ENCODE data around the gene ZNF628. TPM values are rescaled to one million over a fixed set of nuclear protein-coding genes. Genes with fewer than 3 reads are reported as not detected.

Gene ZNF628
- total and polyA plus RNA-seq, 2 of the 8 experiments (the other 6 are each of a cell fraction or from before 2014, with no cell fraction given) = 1.7 to 10.8 TPM

- peak within 1 kb of the TSS; percentile 81 for H4K91ac ChIP-seq (replicated peaks; ENCODE audit: insufficient read length, low read length)
- no peak within 1 kb of the TSS for H3K14ac ChIP-seq (ENCODE audit: insufficient read length)
- H3K23ac ChIP-seq (ENCODE audit: insufficient read length) = no peak within 1 kb of the TSS
- peaks cover 4% of the 10 kb centered on the region; the same call in 1 of the 2 replicates for H3K79me1 ChIP-seq (ENCODE audit: low read depth, low read length)
- H4K5ac ChIP-seq (ENCODE audit: insufficient read length, low read depth, low read length) = peak within 1 kb of the TSS; percentile 70
- peaks cover 0 to 50% (median 36%) of the 10 kb centered on the region in 4 experiments; a peak in 6 of 7 replicates for H3K4me1 ChIP-seq (replicated peaks in 1 of 4; ENCODE audit: control insufficient read depth in 3 of 4, insufficient read depth in 4 of 4, low read length in 3 of 4)
- FAIRE-seq = no peak
- peaks cover 0 to 10% (median 0%) of the 10 kb centered on the region in 4 experiments; a peak in 2 of 8 replicates for H3K36me3 ChIP-seq (ENCODE audit: control insufficient read depth in 2 of 4, insufficient read depth in 4 of 4, low read length in 3 of 4)
- 1% methylated on average over 50 of the region's 78 CpGs; no CpG with 5 or more reads in 1 of the 2 experiments for WGBS, 2 experiments (ENCODE audit: extremely low coverage in 1 of 2, insufficient coverage in 1 of 2, insufficient read length in 1 of 2, insufficient replicate concordance in 2 of 2, low coverage in 1 of 2, low lambda C conversion rate in 2 of 2, missing lambda C conversion rate in 1 of 2)
- H3K18ac ChIP-seq (ENCODE audit: extremely low read depth, low read length) = peak within 1 kb of the TSS; percentile 60
- no peak within 1 kb of the TSS for H2BK120ac ChIP-seq (replicated peaks; ENCODE audit: low read depth, low read length)
- H3K27me3 ChIP-seq (replicated peaks in 1 of 4; ENCODE audit: control insufficient read depth in 3 of 4, extremely low read depth in 1 of 4, insufficient read depth in 3 of 4, low read length in 3 of 4) = no peaks in the 10 kb centered on the region
- peak within 1 kb of the TSS; percentile 82 for H3K56ac ChIP-seq (replicated peaks; ENCODE audit: insufficient read length, low read depth, low read length)
- H3K9ac ChIP-seq (replicated peaks in 1 of 4; ENCODE audit: extremely low read depth in 1 of 4, low read depth in 3 of 4, low read length in 3 of 4) = peak within 1 kb of the TSS in 3 of 4 experiments; percentile 53 to 60 (median 56); a peak in 6 of 7 replicates
- H2AFZ ChIP-seq (ENCODE audit: low read length) = no peak within 1 kb of the TSS
- DNase-seq (ENCODE audit: low read depth in 1 of 2, low spot score in 2 of 2) = peak; percentile 68 to 97
- ChIA-PET POLR2A (ENCODE audit: partially characterized antibody) (interaction anchor here (0.6 to 6.8 kb wide), 17 partner anchors 8 to 667 kb away, joined by 3 to 50 read pairs (median 6); partner anchors contain the start of genes FIZ1, ZNF628 and ZNF865), CTCF (ENCODE audit: partially characterized antibody) (interaction anchor here (1.0 to 3.9 kb wide), 8 partner anchors 12 to 183 kb away, joined by 3 to 28 read pairs (median 4); partner anchors contain the start of gene ZNF865)
- H2AK5ac ChIP-seq (ENCODE audit: low read depth, low read length) = no peak within 1 kb of the TSS
- peak within 1 kb of the TSS; percentile 46 to 88 (median 76) for H3K4me3 ChIP-seq (ENCODE audit: extremely low read depth in 1 of 4, insufficient read depth in 2 of 4, low read depth in 3 of 4, low read length in 4 of 4)
- H2BK20ac ChIP-seq (ENCODE audit: low read length) = no peak within 1 kb of the TSS
- peak within 1 kb of the TSS; percentile 87; the same call in 1 of the 2 replicates for H4K8ac ChIP-seq (ENCODE audit: extremely low read depth, insufficient read depth, low read length)
- peak within 1 kb of the TSS; percentile 88; the same call in 1 of the 2 replicates for H2BK15ac ChIP-seq (ENCODE audit: low read length)
- peaks cover 11% of the 10 kb centered on the region for H3K23me2 ChIP-seq (ENCODE audit: low read depth, low read length)
- H2BK12ac ChIP-seq (ENCODE audit: low read depth, low read length) = peak within 1 kb of the TSS; percentile 39; the same call in 1 of the 2 replicates
- peak within 1 kb of the TSS; percentile 87; the same call in 1 of the 2 replicates for H2BK5ac ChIP-seq (ENCODE audit: low read depth, low read length)
- peak within 1 kb of the TSS; percentile 68 to 89 for H3K4me2 ChIP-seq (ENCODE audit: insufficient read depth in 1 of 2, low read depth in 2 of 2, low read length in 2 of 2)
- H3K79me2 ChIP-seq (ENCODE audit: control insufficient read depth in 1 of 2, insufficient read depth in 2 of 2, low read length in 2 of 2) = peaks cover 0 to 5% of the 10 kb centered on the region in 2 experiments; a peak in 1 of 4 replicates
- H3K4ac ChIP-seq (replicated peaks; ENCODE audit: insufficient read length, low read depth, low read length) = peak within 1 kb of the TSS; percentile 78
- no peaks in the 10 kb centered on the region for H3K9me3 ChIP-seq (ENCODE audit: insufficient read depth in 2 of 2, low read depth in 1 of 2, low read length in 1 of 2)
- peaks cover 0 to 6% of the 10 kb centered on the region in 2 experiments for H4K20me1 ChIP-seq (replicated peaks in 1 of 2; ENCODE audit: control insufficient read depth in 1 of 2, insufficient read depth in 2 of 2, low read length in 2 of 2)
- H3K27ac ChIP-seq (ENCODE audit: low read depth, low read length) = peak within 1 kb of the TSS; percentile 69; the same call in 1 of the 2 replicates
- TF ChIP-seq SP4 (IDR thresholded peaks at IDR 0.05; ENCODE audit: low read length) = no peak
- TF ChIP-seq CEBPB (IDR thresholded peaks at IDR 0.05; ENCODE audit: low read depth, low read length) = 0 out of 2 replicates have a peak, but pooled peaks have one; percentile 22
- no peak for TF ChIP-seq CBX8 (IDR thresholded peaks at IDR 0.05; ENCODE audit: borderline replicate concordance, low read depth, low read length)
- TF ChIP-seq MAX (IDR thresholded peaks at IDR 0.05) = no peak; the same call in 1 of the 2 replicates
- peak; percentile 33 for TF ChIP-seq TBP (IDR thresholded peaks at IDR 0.05; ENCODE audit: low read depth, low read length)
- TF ChIP-seq TAF1 (IDR thresholded peaks at IDR 0.05; ENCODE audit: low read depth, low read length) = peak; percentile 70
- TF ChIP-seq EP300 (IDR thresholded peaks at IDR 0.05; ENCODE audit: borderline replicate concordance in 1 of 2, low read depth in 2 of 2, low read length in 2 of 2) = peak in 1 of 2 experiments; percentile 50; a peak in 1 of 3 replicates
- TF ChIP-seq KDM4A (IDR thresholded peaks at IDR 0.05; ENCODE audit: low read depth, low read length, severe bottlenecking) = peak; percentile 42
- TF ChIP-seq EGR1 (IDR thresholded peaks at IDR 0.05; ENCODE audit: borderline replicate concordance, low read depth, low read length) = peak; percentile 17; the same call in 1 of the 2 replicates
- no peak for TF ChIP-seq GTF2F1 (IDR thresholded peaks at IDR 0.05; ENCODE audit: borderline replicate concordance, low read depth, low read length)
Observed at GRCh38 chr19:55484593-55485438, 8.4 kb downstream of the ZNF628 start, which contains the start of gene NAT14. Gene NAT14 (plus strand): TSS chr19:55485188. CDS start chr19:55485709, 521 bp downstream.
